Colonic mucosa (tissue), 4 donors: ENCODE measurements around the gene LRMDA. TPM values are rescaled to one million over a fixed set of nuclear protein-coding genes. Genes with fewer than 3 reads are reported as not detected.

Experiments
- DNase-seq: peaks from one replicate; pipeline ENCODE4 v3.0.0-alpha.2; 2020
- H3K27ac ChIP-seq: fragments of 200-600 bp; one replicate; pipeline ENCODE4 v1.8.0; 2021
- H3K27me3 ChIP-seq: fragments of 200-600 bp; one replicate; pipeline ENCODE4 v1.8.0; 2021
- H3K36me3 ChIP-seq: fragments of 200-600 bp; one replicate; pipeline ENCODE4 v1.8.0; 2021
- H3K4me1 ChIP-seq: fragments of 200-600 bp; one replicate; pipeline ENCODE4 v1.8.0; 2021; ENCODE audit warnings: mild to moderate bottlenecking
- H3K4me3 ChIP-seq: fragments of 200-600 bp; one replicate; pipeline ENCODE4 v1.8.0; 2021
- H3K9ac ChIP-seq, 2 donors: one replicate each; pipeline ENCODE4 v1.7.0; 2013; ENCODE audit warnings: control low read depth in 2 of 2, low read depth in 2 of 2, low read length in 2 of 2
- H3K9me3 ChIP-seq: fragments of 200-600 bp; one replicate; pipeline ENCODE4 v1.8.0; 2021
- CTCF ChIP-seq: fragments of 200-600 bp; IDR thresholded peaks from one replicate; pipeline ENCODE4 v1.8.0; 2022; ENCODE audit warnings: antibody characterized with exemption, mild to moderate bottlenecking
- intact Hi-C: fragments of 100-400 bp; cut with DNase I; formaldehyde crosslinking; loops from one replicate; pipeline ENCODE4 v1.14.1; 2022
- total RNA-seq, 2 donors: library from RNA; stranded (reverse); fragmentation: NEBNext Ultra II Directional in 1 of 2; extraction: Animal tissue kit (Norgen Biotek cat#: 25700) in 1 of 2; gene quantifications; one replicate each; pipeline ENCODE4 v1.2.1, GENCODE V29; 2021
- donor health status: healthy.
- donor health status: DM: no; HTN: no; CAD: no.
- donor health status: DM: no; HTN: no; CAD: no.

LRMDA gene
- total RNA-seq, 2 donors from 2014 or later = 2.5 to 5.2 TPM

DNA sequence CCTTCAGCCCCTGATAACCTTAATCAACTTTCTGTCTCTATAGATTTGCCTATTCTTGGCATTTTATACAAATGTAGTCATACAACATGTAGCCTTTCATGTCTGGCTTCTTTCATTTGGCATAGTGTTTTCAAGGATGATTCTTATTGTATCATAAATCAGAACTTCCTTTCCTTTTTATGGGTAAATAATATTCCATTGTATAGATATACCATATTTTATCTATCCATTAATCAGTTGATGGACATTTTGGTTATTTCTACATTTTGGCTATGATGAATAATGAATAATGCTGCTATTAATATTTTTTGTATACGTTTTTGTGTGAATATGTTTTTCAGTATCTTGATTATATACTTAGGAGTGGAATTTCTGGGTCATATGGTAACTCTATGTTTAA lies 720.8 kb downstream of the LRMDA start:
- no peak overlapping the region for H3K4me3 ChIP-seq
- no peak for DNase-seq
- TF ChIP-seq CTCF = no peak
- intact Hi-C loops = no loop called here
- no peaks in the 10 kb centered on the region for H3K27me3 ChIP-seq
- no peaks in the 10 kb centered on the region for H3K36me3 ChIP-seq
- H3K9ac ChIP-seq = no peak overlapping the region
- H3K4me1 ChIP-seq = no peaks in the 10 kb centered on the region
- H3K27ac ChIP-seq = no peak overlapping the region
- no peaks in the 10 kb centered on the region for H3K9me3 ChIP-seq

GRCh38 chr10:76155961-76156360 lies 724.5 kb downstream of the LRMDA start:
- Histone ChIP-seq H3K36me3 (no peaks in the 10 kb centered on the region), H3K27ac (no peak overlapping the region), H3K9ac (no peak overlapping the region), H3K4me3 (no peak overlapping the region), H3K9me3 (no peaks in the 10 kb centered on the region), H3K4me1 (no peaks in the 10 kb centered on the region), H3K27me3 (no peaks in the 10 kb centered on the region)
- TF ChIP-seq CTCF = no peak
- no peak for DNase-seq
- intact Hi-C loops = no loop called here

DNA sequence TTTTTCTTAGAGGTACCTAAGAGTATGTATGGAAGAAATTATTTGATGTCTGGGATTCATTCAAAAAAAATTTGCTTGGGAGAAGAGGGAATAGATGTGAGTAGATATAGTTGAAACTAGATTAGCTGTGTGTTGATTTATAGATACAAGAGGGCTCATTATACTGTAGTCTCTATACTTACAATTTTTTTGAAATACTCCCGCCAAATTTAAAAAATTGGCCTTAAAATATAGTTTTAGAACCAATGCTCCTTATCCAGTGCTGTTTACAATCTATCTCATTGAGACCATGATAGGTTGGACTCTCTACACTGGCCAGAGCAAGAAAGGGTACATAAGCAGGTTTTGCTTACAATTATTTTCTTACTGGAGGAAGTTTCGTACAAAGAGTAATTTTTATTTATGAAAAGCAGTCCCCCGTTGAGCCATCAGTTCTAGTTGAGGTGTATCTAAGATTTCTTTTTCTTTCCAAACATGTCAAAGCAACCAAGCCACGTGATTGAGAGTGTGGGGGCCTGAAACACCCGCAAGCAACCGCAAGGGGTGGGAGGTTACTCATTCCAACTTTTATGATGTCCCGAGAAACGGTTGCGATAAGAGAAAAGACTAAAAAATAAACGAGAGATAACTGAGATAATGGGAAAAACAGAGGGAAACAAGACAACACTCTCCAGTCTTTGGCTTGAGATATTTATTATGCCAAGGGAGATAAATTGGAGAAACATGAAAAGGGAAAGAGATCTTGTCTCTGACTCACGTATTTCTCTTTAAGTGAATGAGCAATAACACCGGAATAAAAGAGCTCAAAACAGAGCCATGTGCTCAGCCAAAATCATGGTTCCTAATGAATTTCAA lies 729.2 kb downstream of the LRMDA start:
- no peak overlapping the region for H3K4me3 ChIP-seq
- no peaks in the 10 kb centered on the region for H3K9me3 ChIP-seq
- H3K4me1 ChIP-seq = no peaks in the 10 kb centered on the region
- intact Hi-C loops = no loop called here
- H3K9ac ChIP-seq = no peak overlapping the region
- H3K27ac ChIP-seq = no peak overlapping the region
- no peaks in the 10 kb centered on the region for H3K27me3 ChIP-seq
- no peak for TF ChIP-seq CTCF
- DNase-seq = no peak
- H3K36me3 ChIP-seq = no peaks in the 10 kb centered on the region

DNA sequence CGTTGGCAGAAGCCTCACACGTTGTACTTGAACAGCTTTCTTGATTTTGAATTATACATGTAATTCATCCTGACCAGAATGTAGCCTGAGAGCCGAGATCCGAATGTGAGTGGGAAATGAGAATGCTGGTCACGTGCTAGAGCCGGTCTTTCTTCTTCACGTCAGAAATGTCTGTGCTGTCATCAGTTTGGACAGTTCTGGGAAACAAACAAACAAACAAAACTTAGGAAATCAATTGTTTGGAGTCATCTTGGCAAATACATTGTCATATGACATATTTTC lies 729.8 kb downstream of the LRMDA start:
- no peaks in the 10 kb centered on the region for H3K4me1 ChIP-seq
- H3K27ac ChIP-seq = no peak overlapping the region
- H3K27me3 ChIP-seq = no peaks in the 10 kb centered on the region
- H3K9ac ChIP-seq = no peak overlapping the region
- H3K36me3 ChIP-seq = no peaks in the 10 kb centered on the region
- intact Hi-C loops = no loop called here
- H3K4me3 ChIP-seq = no peak overlapping the region
- H3K9me3 ChIP-seq = no peaks in the 10 kb centered on the region
- no peak for TF ChIP-seq CTCF
- DNase-seq = no peak

DNA sequence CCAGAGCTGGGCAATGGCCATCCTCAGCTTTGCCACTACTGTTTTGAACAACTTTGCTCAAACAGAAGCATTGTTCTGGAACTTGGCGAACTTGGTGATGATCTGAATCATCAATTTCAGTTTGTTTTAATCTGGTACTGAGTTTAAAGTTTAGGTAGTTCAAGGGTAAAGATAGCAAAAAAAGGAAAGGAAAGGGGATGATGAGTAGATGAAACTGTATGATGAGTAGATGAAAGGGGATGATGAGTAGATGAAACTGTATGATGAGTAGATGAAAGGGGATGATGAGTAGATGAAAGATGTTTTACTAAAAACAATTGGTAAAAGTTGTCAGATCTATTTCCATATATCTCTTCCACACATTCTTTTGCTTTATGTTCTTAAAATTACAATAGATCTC lies 737.0 kb downstream of the LRMDA start:
- Histone ChIP-seq H3K4me1 (no peaks in the 10 kb centered on the region), H3K9ac (no peak overlapping the region), H3K27ac (no peak overlapping the region), H3K4me3 (no peak overlapping the region), H3K9me3 (no peaks in the 10 kb centered on the region), H3K27me3 (no peaks in the 10 kb centered on the region), H3K36me3 (no peaks in the 10 kb centered on the region)
- intact Hi-C loops = no loop called here
- TF ChIP-seq CTCF = no peak
- DNase-seq = no peak
